ENCODE measurements around the gene TRAF3IP1.

- no peak for TF ChIP-seq EZH2 (IDR thresholded peaks at IDR 0.05)
- TF ChIP-seq, protein P1, sequence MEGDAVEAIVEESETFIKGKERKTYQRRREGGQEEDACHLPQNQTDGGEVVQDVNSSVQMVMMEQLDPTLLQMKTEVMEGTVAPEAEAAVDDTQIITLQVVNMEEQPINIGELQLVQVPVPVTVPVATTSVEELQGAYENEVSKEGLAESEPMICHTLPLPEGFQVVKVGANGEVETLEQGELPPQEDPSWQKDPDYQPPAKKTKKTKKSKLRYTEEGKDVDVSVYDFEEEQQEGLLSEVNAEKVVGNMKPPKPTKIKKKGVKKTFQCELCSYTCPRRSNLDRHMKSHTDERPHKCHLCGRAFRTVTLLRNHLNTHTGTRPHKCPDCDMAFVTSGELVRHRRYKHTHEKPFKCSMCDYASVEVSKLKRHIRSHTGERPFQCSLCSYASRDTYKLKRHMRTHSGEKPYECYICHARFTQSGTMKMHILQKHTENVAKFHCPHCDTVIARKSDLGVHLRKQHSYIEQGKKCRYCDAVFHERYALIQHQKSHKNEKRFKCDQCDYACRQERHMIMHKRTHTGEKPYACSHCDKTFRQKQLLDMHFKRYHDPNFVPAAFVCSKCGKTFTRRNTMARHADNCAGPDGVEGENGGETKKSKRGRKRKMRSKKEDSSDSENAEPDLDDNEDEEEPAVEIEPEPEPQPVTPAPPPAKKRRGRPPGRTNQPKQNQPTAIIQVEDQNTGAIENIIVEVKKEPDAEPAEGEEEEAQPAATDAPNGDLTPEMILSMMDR (IDR thresholded peaks at IDR 0.05), result no peak
Observed at GRCh38 chr2:238408615-238409340, 88.5 kb downstream of the TRAF3IP1 start.
